HG02885 (cell line): ENCODE results near the gene ICAM1.

Source experiments
- ATAC-seq: cut with Tn5 transposase; IDR thresholded peaks from one replicate; pipeline ENCODE4 v1.9.1; 2021; ENCODE audit warnings: mild to moderate bottlenecking; ENCODE audit not compliant: unreplicated experiment, poor library complexity

The ICAM1 gene

GRCh38 chr19:10291554-10292205, 20.8 kb downstream of the ICAM1 start:
- no peak for ATAC-seq

- ATAC-seq: peak; percentile 65
These were observed 21.4 kb downstream of the ICAM1 start for GRCh38 chr19:10292206-10292788.

GRCh38 chr19:10292789-10293636, 22.1 kb downstream of the ICAM1 start:
- ATAC-seq: no peak

DNA sequence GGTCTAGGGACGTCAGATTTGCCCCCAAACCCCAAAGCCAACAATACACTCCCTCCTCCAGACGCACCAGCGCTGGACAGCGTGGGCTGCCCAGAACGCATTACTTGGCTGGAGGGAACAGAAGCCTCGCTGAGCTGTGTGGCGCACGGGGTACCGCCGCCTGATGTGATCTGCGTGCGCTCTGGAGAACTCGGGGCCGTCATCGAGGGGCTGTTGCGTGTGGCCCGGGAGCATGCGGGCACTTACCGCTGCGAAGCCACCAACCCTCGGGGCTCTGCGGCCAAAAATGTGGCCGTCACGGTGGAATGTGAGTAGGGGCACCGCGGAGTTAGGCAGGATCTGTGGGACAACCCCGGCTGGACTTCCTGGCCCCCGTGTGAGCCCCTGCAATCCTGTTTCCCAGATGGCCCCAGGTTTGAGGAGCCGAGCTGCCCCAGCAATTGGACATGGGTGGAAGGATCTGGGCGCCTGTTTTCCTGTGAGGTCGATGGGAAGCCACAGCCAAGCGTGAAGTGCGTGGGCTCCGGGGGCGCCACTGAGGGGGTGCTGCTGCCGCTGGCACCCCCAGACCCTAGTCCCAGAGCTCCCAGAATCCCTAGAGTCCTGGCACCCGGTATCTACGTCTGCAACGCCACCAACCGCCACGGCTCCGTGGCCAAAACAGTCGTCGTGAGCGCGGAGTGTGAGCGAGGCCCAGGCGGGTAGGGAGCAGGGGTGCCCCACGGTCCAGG, 22.9 kb downstream of the ICAM1 start:
- ATAC-seq: no peak

DNA sequence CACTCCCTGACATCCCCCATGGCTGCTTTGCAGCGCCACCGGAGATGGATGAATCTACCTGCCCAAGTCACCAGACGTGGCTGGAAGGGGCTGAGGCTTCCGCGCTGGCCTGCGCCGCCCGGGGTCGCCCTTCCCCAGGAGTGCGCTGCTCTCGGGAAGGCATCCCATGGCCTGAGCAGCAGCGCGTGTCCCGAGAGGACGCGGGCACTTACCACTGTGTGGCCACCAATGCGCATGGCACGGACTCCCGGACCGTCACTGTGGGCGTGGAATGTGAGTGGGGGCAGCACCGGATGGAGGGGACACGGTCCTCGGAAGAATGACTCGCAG, 23.4 kb downstream of the ICAM1 start:
- ATAC-seq: no peak

DNA sequence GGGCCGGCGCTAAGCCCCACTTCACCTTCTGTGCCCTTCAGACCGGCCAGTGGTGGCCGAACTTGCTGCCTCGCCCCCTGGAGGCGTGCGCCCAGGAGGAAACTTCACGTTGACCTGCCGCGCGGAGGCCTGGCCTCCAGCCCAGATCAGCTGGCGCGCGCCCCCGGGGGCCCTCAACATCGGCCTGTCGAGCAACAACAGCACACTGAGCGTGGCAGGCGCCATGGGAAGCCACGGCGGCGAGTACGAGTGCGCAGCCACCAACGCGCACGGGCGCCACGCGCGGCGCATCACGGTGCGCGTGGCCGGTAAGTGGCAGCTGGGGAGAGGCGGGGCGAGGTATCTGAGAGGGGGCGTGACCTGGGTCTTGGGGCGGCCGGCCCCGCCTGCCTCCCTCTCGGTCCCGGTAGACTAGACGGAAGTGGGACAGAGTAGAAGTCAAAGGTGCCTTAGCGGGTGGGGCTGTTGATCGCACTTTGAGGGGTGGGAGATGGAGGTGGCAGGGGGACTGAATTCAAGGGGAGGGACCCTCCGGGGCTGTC, 24.5 kb downstream of the ICAM1 start:
- ATAC-seq: peak; percentile 39

- ATAC-seq: no peak
These were observed 25.1 kb downstream of the ICAM1 start for GRCh38 chr19:10295847-10296591.

DNA sequence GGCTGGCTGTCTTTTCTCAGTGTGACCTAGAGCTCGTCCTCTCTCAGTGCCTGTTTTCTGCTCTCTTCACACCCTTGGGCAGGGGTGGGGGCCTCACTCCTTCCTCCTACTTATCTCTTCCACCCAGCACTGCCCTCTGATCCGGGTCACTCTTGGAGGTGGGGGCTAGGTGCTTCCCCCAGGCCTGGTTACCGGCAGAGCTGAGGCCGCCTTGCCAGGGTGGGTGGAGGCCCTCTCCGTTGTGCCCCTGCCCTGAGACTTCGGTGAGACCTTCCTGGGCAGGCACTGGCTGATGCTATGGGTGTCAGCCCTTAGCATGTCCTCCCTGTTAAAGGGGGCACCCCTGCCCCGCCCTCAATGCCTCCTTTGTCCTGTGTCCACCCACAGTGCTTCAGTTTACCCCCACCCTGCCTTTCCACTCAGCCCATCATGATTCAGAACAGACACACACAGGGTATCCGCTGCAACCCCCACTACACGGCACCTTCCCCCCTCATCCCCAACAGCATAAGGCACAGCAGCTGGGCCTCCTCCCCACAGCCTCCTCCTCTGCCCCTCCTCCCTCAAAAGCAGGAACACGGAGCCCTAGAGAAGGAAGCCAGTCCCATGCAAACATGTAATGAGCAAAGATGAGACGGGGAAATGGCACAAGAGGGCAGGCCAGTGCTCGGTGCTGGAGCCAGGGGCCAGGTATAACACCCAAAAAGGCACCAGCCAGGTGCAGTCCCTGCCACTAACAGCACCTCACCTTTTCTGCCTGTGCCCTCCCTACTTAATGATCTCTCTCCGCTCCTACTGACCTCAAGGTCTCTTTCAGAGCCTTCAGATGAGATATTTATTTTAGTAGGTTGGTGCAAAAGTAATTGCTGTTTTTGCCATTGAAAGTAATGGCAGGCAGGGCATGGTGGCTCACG, 28.9 kb downstream of the ICAM1 start:
- no peak for ATAC-seq

- ATAC-seq: no peak
These were observed 34.4 kb downstream of the ICAM1 start for GRCh38 chr19:10305139-10305806.

DNA sequence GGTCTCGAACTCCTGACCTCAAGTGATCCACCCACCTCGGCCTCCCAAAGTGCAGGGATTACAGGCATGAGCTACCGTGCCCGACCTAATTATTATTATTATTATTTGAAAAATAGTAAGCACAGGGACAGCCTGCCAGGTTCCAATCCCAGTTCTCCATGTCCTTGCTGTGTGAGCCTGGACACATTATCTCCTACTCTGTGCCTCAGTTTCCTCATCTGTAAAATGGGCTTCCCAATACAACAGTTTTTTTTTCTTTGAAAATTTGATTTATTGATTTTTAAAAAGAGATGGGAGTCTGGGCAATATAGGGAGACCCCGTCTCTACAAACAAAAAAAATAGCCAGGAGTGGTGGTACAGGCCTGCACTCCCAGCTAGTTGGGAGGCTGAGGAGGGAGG, 35.4 kb downstream of the ICAM1 start:
- no peak for ATAC-seq

GRCh38 chr19:10309423-10309822, 38.5 kb downstream of the ICAM1 start, which contains the start of gene ZGLP1:
ZGLP1 (minus strand) TSS chr19:10309815.
- no peak for ATAC-seq

- peak; percentile 68 for ATAC-seq
These were observed 44.7 kb downstream of the ICAM1 start, which contains the start of gene FDX2 for GRCh38 chr19:10315335-10316214. FDX2 (minus strand) TSS chr19:10316015; CDS start chr19:10315996, 19 bp downstream.

- no peak for ATAC-seq
These were observed 45.5 kb downstream of the ICAM1 start for GRCh38 chr19:10316229-10317044.

- no peak for ATAC-seq
These were observed 46.3 kb downstream of the ICAM1 start for GRCh38 chr19:10317045-10317856.

DNA sequence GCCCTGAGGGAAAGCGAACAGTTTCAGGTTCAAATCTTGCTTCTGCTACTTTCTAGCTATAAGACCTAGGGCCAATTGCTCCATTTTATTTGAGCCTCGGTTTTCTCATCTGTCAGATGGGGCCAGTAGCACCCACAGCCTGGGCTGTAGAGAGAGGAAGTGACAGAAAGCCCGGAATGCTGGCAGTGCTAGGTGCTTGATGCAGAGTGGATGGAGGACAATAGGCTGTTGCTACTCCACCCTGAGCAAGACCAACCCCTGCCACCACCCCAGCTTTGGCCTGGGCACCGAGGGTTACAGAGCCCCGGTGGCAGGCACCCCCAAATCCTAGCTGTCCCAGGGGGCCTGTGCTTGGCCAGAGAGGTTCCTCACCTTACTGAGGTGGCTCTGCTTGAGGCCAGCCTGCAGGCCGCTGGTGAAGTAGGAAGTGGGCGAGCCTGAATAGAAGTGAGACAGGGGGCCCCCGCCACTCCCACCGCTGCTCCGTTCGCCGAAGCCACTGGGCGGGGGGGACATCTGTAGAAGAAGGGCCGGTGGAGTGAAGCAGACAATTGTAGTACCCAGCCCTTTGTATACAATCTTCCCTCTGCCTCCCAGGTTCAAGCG, 47.0 kb downstream of the ICAM1 start:
- ATAC-seq: no peak
